ENCODE results near the gene RPS27L. TPM values are rescaled to one million over a fixed set of nuclear protein-coding genes. Genes with fewer than 3 reads are reported as not detected.

RPS27L gene
- total and polyA plus RNA-seq, 9 of the 15 experiments (the other 6 are each of a cell fraction or from before 2014, with no cell fraction given), result 72.2 to 382 (median 116) TPM

- no peak for TF ChIP-seq RBM22 (IDR thresholded peaks at IDR 0.05; ENCODE audit: low read depth, low read length, poor library complexity, severe bottlenecking)
- no peak for TF ChIP-seq PHF20 (IDR thresholded peaks at IDR 0.05; ENCODE audit: partially characterized antibody)
- TF ChIP-seq ZNF76 (CRISPR knock-in tag; IDR thresholded peaks at IDR 0.05; ENCODE audit: borderline replicate concordance), result no peak
- TF ChIP-seq KAT7 (CRISPR knock-in tag; IDR thresholded peaks at IDR 0.05; ENCODE audit: borderline replicate concordance), result peak; percentile 65; the same call in 1 of the 2 replicates
- no peak for TF ChIP-seq ZBTB2 (IDR thresholded peaks at IDR 0.05)
- TF ChIP-seq PATZ1 (CRISPR knock-in tag; IDR thresholded peaks at IDR 0.05; ENCODE audit: borderline replicate concordance), result no peak
- no peak for TF ChIP-seq XRCC5 (IDR thresholded peaks at IDR 0.05; ENCODE audit: low read depth, low read length)
- 0 out of 4 replicates have a peak, but pooled peaks of 1 of the 2 experiments have one; percentile 46 for TF ChIP-seq UBTF (IDR thresholded peaks at IDR 0.05; ENCODE audit: borderline replicate concordance in 1 of 2, low read depth in 2 of 2, low read length in 2 of 2)
- TF ChIP-seq BRD4 (IDR thresholded peaks at IDR 0.05), result no peak
- TF ChIP-seq ZNF274 (IDR thresholded peaks at IDR 0.05; ENCODE audit: borderline replicate concordance, low read depth, low read length), result no peak
- TF ChIP-seq ZNF75A (CRISPR knock-in tag; IDR thresholded peaks at IDR 0.05), result no peak
- TF ChIP-seq NFYB (IDR thresholded peaks at IDR 0.05; ENCODE audit: extremely low read depth, insufficient read length), result peak; percentile 32
- no peak for TF ChIP-seq BCL6 (CRISPR knock-in tag; IDR thresholded peaks at IDR 0.05)
- no peak for TF ChIP-seq ZNF644 (tag; IDR thresholded peaks at IDR 0.05; ENCODE audit: low read depth)
- TF ChIP-seq PRPF4 (IDR thresholded peaks at IDR 0.05; ENCODE audit: insufficient read depth, low read depth, low read length, poor library complexity, severe bottlenecking), result no peak
- TF ChIP-seq RBBP5 (IDR thresholded peaks at IDR 0.05; ENCODE audit: borderline replicate concordance, insufficient read depth, low read length, poor library complexity, severe bottlenecking), result peak; percentile 50
- TF ChIP-seq E2F5 (CRISPR knock-in tag; IDR thresholded peaks at IDR 0.05), result no peak
- peak; percentile 97 for TF ChIP-seq ETS1 (conservative IDR thresholded peaks at IDR 0.05; ENCODE audit: control insufficient read depth, low read depth, low read length)
Observed at GRCh38 chr15:63188926-63189871, 31.9 kb upstream of the RPS27L start, which contains the start of gene RAB8B (continued).

Data from K562 (cell line).